Keratinocyte (primary cell): ENCODE measurements around the gene FMN2. TPM values are rescaled to one million over a fixed set of nuclear protein-coding genes. Genes with fewer than 3 reads are reported as not detected.

Experiments
- DNase-seq: peaks from one replicate; pipeline ENCODE4 v3.0.0-alpha.2; 2011; ENCODE audit warnings: low read depth, missing footprints, low spot score
- FAIRE-seq: peaks from 2 replicates; lab custom pipeline; 2011; peaks lifted over from hg19 to GRCh38; lab: Jason Lieb, UNC
- H2AFZ ChIP-seq: 2 replicates; pipeline ENCODE4 v1.6.0; 2012; ENCODE audit warnings: low read length, control low read depth, inconsistent platforms; ENCODE audit not compliant: control insufficient read depth
- H3K27ac ChIP-seq: 2 replicates; pipeline ENCODE4 v1.5.1; 2011; ENCODE audit warnings: low read length; ENCODE audit not compliant: control insufficient read depth, insufficient read depth
- H3K27me3 ChIP-seq: 3 replicates; pipeline ENCODE4 v1.6.0; 2011; ENCODE audit warnings: low read length; ENCODE audit not compliant: control insufficient read depth, insufficient read depth; ENCODE audit errors: extremely low read depth
- H3K36me3 ChIP-seq, 2 experiments: 2 replicates in 1 of 2; 3 replicates in 1 of 2; pipeline ENCODE4 v1.5.1; 2011; ENCODE audit warnings: low read length in 2 of 2, mild to moderate bottlenecking in 1 of 2; ENCODE audit not compliant: control insufficient read depth in 2 of 2, insufficient read depth in 2 of 2; ENCODE audit errors: extremely low read depth in 1 of 2
- H3K4me1 ChIP-seq: 3 replicates; pipeline ENCODE4 v1.5.1; 2011; ENCODE audit warnings: low read length; ENCODE audit not compliant: control insufficient read depth, insufficient read depth; ENCODE audit errors: extremely low read depth
- H3K4me2 ChIP-seq: 3 replicates; pipeline ENCODE4 v1.6.0; 2011; ENCODE audit warnings: low read depth, low read length; ENCODE audit not compliant: control insufficient read depth, insufficient read depth; ENCODE audit errors: extremely low read depth
- H3K4me3 ChIP-seq, 3 experiments: fragments of 200-600 bp in 1 of 3; sonication (generic) in 1 of 3; 2 replicates in 2 of 3; 3 replicates in 1 of 3; pipeline ENCODE4 v1.5.1; 2011 to 2016; ENCODE audit warnings: low read length in 3 of 3, mild to moderate bottlenecking in 3 of 3, control low read depth in 2 of 3, inconsistent platforms in 1 of 3, low read depth in 1 of 3, mixed read lengths in 1 of 3, mixed run types in 1 of 3, moderate library complexity in 1 of 3; ENCODE audit not compliant: control insufficient read depth in 2 of 3, insufficient read depth in 2 of 3; ENCODE audit errors: extremely low read depth in 1 of 3
- H3K79me2 ChIP-seq: 2 replicates; pipeline ENCODE4 v1.6.0; 2012; ENCODE audit warnings: low read length; ENCODE audit not compliant: control insufficient read depth, insufficient read depth
- H3K9ac ChIP-seq: 3 replicates; pipeline ENCODE4 v1.6.0; 2011; ENCODE audit warnings: low read length; ENCODE audit not compliant: control insufficient read depth, insufficient read depth; ENCODE audit errors: extremely low read depth
- H3K9me1 ChIP-seq: 3 replicates; pipeline ENCODE4 v1.6.0; 2011; ENCODE audit warnings: low read length; ENCODE audit not compliant: control insufficient read depth, insufficient read depth; ENCODE audit errors: extremely low read depth
- H3K9me3 ChIP-seq: 2 replicates; pipeline ENCODE4 v1.5.1; 2012; ENCODE audit warnings: low read depth, low read length; ENCODE audit not compliant: control insufficient read depth
- H4K20me1 ChIP-seq: 3 replicates; pipeline ENCODE4 v1.6.0; 2011; ENCODE audit warnings: low read length; ENCODE audit not compliant: control insufficient read depth, insufficient read depth; ENCODE audit errors: extremely low read depth
- EZH2 ChIP-seq: IDR thresholded peaks from one replicate; pipeline ENCODE4 v1.6.1; 2012; ENCODE audit warnings: inconsistent platforms, mild to moderate bottlenecking, low read length, moderate library complexity
- dilution Hi-C: fragments of 300-500 bp; cut with MboI; formaldehyde crosslinking; loops from one replicate; pipeline ENCODE4 v1.7.0; 2020; ENCODE audit warnings: low sequenced_read_pairs; ENCODE audit not compliant: extremely low pct_ligation_motif_present
- polyA plus RNA-seq, 5 experiments: library from polyadenylated mRNA; depleted of rRNA in 3 of 5; stranded (reverse) in 3 of 5; stranded (forward) in 1 of 5; unstranded in 1 of 5; fragments of >200 nt; gene quantifications; 1 replicate in 1 of 5; 2 replicates in 3 of 5; 3 replicates in 1 of 5; pipeline versions ENCODE4 v1.2.1 to v1.2.3, GENCODE V29; 2011 to 2012; ENCODE audit warnings: missing spikeins in 2 of 5, low read depth in 1 of 5, low replicate concordance in 1 of 5
- TF ChIP-seq, protein P1 (sequence below), 3 experiments: IDR thresholded peaks in 1 of 3; conservative IDR thresholded peaks in 1 of 3; optimal IDR thresholded peaks in 1 of 3; 2 replicates in 2 of 3; 3 replicates in 1 of 3; pipeline versions ENCODE3 to v1.5.1; 2011; ENCODE audit warnings: low read length in 3 of 3, mild to moderate bottlenecking in 3 of 3, moderate library complexity in 2 of 3, control low read depth in 1 of 3, inconsistent platforms in 1 of 3; ENCODE audit not compliant: insufficient read depth in 2 of 3; ENCODE audit errors: extremely low read depth in 1 of 3

Gene FMN2
- polyA plus RNA-seq, 1 donor (not counting 4 experiments of a cell fraction or from before 2014, with no cell fraction given), result not detected

- H3K9me3 ChIP-seq, result no peaks in the 10 kb centered on the region
- H3K4me1 ChIP-seq, result no peaks in the 10 kb centered on the region
- no peaks in the 10 kb centered on the region for H3K27me3 ChIP-seq
- FAIRE-seq, result no peak
- no peaks in the 10 kb centered on the region for H3K9me1 ChIP-seq
- H3K4me2 ChIP-seq, result no peak overlapping the region
- no peak overlapping the region for H3K9ac ChIP-seq
- dilution Hi-C loops, result no loop called here
- no peaks in the 10 kb centered on the region for H3K79me2 ChIP-seq
- H4K20me1 ChIP-seq, result no peaks in the 10 kb centered on the region
- no peak for TF ChIP-seq EZH2
- no peak overlapping the region for H3K4me3 ChIP-seq
- H3K36me3 ChIP-seq, result no peaks in the 10 kb centered on the region
- no peak for DNase-seq
- H3K27ac ChIP-seq, result no peak overlapping the region
- no peak overlapping the region for H2AFZ ChIP-seq
Observed at GRCh38 chr1:240404286-240404685, 312.6 kb downstream of the FMN2 start.

GRCh38 chr1:240405751-240406150, 314.1 kb downstream of the FMN2 start:
- Histone ChIP-seq H3K79me2 (no peaks in the 10 kb centered on the region), H3K36me3 (no peaks in the 10 kb centered on the region), H3K9me3 (no peaks in the 10 kb centered on the region), H3K9ac (no peak overlapping the region), H3K4me3 (no peak overlapping the region), H3K4me2 (no peak overlapping the region), H2AFZ (no peak overlapping the region), H3K27me3 (no peaks in the 10 kb centered on the region), H3K4me1 (no peaks in the 10 kb centered on the region), H3K27ac (no peak overlapping the region), H3K9me1 (no peaks in the 10 kb centered on the region), H4K20me1 (no peaks in the 10 kb centered on the region)
- DNase-seq, result no peak
- no peak for TF ChIP-seq EZH2
- TF ChIP-seq, protein P1, sequence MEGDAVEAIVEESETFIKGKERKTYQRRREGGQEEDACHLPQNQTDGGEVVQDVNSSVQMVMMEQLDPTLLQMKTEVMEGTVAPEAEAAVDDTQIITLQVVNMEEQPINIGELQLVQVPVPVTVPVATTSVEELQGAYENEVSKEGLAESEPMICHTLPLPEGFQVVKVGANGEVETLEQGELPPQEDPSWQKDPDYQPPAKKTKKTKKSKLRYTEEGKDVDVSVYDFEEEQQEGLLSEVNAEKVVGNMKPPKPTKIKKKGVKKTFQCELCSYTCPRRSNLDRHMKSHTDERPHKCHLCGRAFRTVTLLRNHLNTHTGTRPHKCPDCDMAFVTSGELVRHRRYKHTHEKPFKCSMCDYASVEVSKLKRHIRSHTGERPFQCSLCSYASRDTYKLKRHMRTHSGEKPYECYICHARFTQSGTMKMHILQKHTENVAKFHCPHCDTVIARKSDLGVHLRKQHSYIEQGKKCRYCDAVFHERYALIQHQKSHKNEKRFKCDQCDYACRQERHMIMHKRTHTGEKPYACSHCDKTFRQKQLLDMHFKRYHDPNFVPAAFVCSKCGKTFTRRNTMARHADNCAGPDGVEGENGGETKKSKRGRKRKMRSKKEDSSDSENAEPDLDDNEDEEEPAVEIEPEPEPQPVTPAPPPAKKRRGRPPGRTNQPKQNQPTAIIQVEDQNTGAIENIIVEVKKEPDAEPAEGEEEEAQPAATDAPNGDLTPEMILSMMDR (optimal IDR thresholded peaks at IDR 0.05 in 1 of 3, IDR thresholded peaks at IDR 0.05 in 1 of 3, conservative IDR thresholded peaks at IDR 0.05 in 1 of 3; ENCODE audit: extremely low read depth in 1 of 3, insufficient read depth in 2 of 3, low read length in 3 of 3), result no peak
- dilution Hi-C loops, result no loop called here
- no peak for FAIRE-seq

- Histone ChIP-seq H3K4me3 (no peak overlapping the region), H3K27me3 (no peaks in the 10 kb centered on the region), H4K20me1 (no peaks in the 10 kb centered on the region), H3K79me2 (no peaks in the 10 kb centered on the region), H3K27ac (no peak overlapping the region), H3K36me3 (no peaks in the 10 kb centered on the region), H2AFZ (no peak overlapping the region), H3K4me1 (no peaks in the 10 kb centered on the region), H3K9ac (no peak overlapping the region), H3K4me2 (no peak overlapping the region), H3K9me1 (no peaks in the 10 kb centered on the region), H3K9me3 (no peaks in the 10 kb centered on the region)
- FAIRE-seq (no peak), DNase-seq (no peak)
- dilution Hi-C loops, result no loop called here
- TF ChIP-seq, protein P1 (optimal IDR thresholded peaks at IDR 0.05 in 1 of 3, IDR thresholded peaks at IDR 0.05 in 1 of 3, conservative IDR thresholded peaks at IDR 0.05 in 1 of 3; ENCODE audit: extremely low read depth in 1 of 3, insufficient read depth in 2 of 3, low read length in 3 of 3), result no peak
- no peak for TF ChIP-seq EZH2
Observed at GRCh38 chr1:240407407-240407806, 315.7 kb downstream of the FMN2 start.
